ENCODE results near the gene DNAAF3.
A peak's percentile ranks its signal among the peaks of the same experiment; 100 is the strongest.
"Not testable (repeated sequence)": the region's sequence is repeated elsewhere in the genome, so short reads cannot be mapped to it uniquely, and the experiment has no call there.

The DNAAF3 gene

GRCh38 chr19:55166530-55167268 lies at the start of gene DNAAF3:
Gene DNAAF3, minus strand, starts transcription at chr19:55166613. Its CDS starts 200 bp downstream, at chr19:55166413.
- peak; percentile 85 to 87 for DNase-seq

- no peak for DNase-seq
These were observed 47.1 kb upstream of the DNAAF3 start for GRCh38 chr19:55213547-55213946.

DNA sequence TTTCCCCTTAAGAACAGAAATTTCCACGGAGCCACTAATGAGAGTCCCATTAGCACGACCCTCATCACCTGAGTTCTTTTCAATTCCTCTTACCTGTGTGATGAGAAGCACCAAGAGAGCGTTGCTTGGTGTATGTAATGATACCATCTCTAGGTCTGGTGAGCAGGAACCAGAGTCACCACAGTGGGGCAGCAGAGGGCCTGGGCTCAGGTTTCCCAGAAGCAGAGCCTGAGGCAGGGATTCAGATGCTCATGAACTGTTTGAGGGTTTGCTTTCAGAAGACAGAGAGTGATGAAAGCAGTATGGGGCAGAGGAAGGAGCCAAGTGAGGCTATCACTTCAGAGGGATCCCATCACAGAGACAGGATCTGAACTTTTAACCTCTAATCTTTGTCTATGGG lies 46.0 kb upstream of the DNAAF3 start:
- DNase-seq: peak; percentile 62 to 72

GRCh38 chr19:55209693-55210472 lies 43.5 kb upstream of the DNAAF3 start:
- DNase-seq: no peak

DNA sequence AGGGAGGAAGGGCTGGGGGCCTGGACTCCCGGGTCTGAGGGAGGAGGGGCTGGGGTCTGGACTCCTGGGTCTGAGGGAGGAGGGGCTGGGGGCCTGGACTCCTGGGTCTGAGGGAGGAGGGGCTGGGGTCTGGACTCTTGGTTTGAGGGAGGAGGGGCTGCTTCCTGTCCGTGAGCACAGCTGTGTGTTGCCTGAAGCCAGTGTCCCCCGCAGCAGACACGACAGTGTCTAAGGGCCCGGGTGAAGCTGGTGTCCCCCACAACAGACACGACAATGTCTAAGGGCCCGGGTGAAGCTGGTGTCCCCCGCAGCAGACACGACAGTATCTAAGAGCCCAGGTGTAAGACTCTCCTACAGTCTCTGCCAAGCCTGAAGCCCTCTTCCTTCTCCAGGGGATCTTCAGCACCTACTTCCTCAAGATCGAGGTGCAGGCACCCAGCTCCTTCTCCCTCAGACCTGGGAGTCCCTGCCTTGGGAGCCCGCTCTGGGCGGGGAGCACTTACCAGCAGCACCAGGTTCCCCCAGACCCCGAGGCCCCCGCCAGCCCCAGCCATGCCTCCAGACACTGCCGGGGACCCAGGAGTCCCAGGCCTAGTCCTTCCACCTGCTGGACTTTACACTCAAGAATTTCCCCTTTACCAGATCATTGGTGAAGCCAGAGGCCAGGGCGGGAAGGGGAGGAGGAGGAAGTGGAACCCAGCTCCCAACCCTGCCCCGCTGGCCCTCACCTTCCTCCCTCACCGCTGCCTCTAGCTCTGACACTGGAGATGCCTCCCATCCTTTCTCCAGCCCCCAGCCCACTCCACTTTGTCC lies 42.7 kb upstream of the DNAAF3 start, which contains the start of gene PTPRH:
Gene PTPRH, minus strand, starts transcription at position 622 of the 813 bp plus-strand sequence. Its CDS starts 68 bp downstream, at position 554.
- no peak for DNase-seq

- DNase-seq: peak; percentile 60 to 73
These were observed 40.5 kb upstream of the DNAAF3 start for GRCh38 chr19:55206664-55207500.

DNA sequence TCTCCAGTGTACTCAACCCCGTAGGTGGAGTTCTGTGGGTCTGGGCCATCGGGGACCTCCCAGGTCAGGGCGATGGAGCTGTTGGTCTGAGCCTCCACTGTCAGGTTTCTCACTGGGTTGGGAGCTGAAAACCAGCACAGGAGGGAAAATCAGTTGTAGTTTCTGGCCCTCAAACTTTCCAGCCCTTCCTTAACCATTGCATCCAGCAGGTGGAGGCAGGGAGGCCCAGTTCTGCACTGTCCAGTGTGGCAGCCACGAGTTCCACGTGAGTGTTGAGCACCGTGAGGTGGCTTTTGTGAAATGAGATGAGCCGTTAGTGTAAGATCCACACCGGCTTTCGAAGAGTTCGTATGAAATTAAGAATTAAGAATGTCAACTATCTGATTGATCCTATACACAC lies 35.8 kb upstream of the DNAAF3 start:
- DNase-seq: not testable (repeated sequence)

- DNase-seq: no peak
These were observed 33.3 kb upstream of the DNAAF3 start for GRCh38 chr19:55199620-55200204.

GRCh38 chr19:55198651-55199050 lies 32.2 kb upstream of the DNAAF3 start:
- no peak for DNase-seq

DNA sequence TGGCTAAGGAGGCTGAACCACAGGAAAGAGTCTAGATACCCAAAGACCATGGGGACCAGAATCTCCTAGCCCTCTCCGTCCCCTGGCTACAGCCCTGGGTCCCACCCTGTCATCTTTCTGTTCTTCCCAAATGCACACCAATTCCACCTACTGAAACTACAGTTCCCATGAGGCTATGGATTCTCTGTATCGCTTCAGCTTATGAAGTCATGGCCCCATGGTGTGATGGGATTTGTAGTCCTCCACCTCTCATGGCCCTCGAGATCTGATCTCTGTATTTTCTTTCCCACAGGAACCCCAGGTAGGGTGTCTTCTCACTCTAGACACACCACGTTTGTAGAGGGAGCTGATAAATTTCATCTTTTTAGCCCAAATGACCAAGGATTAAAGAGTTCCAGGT lies 31.1 kb upstream of the DNAAF3 start:
- DNase-seq: no peak

GRCh38 chr19:55196803-55197202 lies 30.4 kb upstream of the DNAAF3 start:
- no peak for DNase-seq

DNA sequence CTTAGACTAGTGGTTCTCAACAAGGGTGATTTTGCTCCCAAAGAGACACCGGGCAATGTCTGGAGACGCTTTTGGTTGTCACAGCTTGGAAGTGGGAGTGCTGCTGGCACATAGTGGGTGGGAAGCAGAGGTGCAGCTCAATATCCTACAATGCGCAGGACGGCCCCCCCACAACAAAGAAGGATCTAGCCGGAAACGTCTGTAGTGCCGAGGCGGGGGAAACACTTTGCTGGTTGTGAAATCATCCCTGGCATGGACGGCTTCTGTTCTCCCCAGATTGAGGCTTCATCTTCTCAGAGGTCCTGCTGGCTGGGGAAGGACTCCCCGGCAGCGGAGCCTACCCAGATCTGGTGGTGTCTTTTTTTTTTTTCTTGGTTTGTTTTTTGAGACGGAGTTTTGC lies 27.1 kb upstream of the DNAAF3 start:
- DNase-seq: no peak

GRCh38 chr19:55189403-55189835 lies 23.0 kb upstream of the DNAAF3 start:
- no peak for DNase-seq

- no peak for DNase-seq
These were observed 22.2 kb upstream of the DNAAF3 start for GRCh38 chr19:55188625-55189024.

DNA sequence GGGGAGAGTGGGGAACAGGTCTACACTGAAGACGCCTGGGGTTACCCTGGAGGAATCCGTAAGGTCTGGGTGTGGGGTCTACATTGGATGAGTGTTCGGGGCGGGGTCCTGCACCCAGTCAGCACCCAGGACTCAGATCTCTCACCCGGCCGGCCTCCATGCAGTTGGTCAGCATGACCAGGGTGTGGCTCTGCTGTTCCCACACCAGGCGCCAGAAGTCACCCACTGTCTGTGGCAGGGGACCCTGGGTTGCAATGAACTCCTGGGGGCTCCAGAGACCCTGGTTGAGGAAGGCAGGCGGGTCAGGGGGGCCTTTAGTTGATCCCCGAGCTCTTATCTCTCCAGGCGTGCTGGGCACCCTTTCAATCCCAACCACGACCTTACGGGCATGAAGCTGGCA lies 19.7 kb upstream of the DNAAF3 start:
- no peak for DNase-seq

DNA sequence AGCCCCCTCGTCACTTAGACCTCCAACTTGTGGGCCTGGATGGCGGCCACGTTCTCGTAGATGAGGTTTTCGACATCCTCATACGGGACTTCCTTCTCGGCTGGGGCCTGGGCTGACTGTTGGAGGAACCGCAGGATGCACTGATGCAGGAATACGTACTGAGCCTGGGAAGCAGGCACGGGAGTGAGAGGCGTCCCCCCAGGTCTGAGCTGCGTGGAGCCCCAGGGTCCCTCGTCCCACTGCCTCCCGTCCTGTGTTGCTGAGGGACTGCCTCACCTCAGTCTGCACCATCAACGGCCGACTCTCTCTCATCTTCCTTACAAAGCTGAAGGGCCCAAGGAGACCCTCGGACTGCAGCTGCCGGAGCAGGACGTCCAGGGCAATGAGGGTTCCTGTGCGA lies 15.3 kb upstream of the DNAAF3 start:
- no peak for DNase-seq

DNA sequence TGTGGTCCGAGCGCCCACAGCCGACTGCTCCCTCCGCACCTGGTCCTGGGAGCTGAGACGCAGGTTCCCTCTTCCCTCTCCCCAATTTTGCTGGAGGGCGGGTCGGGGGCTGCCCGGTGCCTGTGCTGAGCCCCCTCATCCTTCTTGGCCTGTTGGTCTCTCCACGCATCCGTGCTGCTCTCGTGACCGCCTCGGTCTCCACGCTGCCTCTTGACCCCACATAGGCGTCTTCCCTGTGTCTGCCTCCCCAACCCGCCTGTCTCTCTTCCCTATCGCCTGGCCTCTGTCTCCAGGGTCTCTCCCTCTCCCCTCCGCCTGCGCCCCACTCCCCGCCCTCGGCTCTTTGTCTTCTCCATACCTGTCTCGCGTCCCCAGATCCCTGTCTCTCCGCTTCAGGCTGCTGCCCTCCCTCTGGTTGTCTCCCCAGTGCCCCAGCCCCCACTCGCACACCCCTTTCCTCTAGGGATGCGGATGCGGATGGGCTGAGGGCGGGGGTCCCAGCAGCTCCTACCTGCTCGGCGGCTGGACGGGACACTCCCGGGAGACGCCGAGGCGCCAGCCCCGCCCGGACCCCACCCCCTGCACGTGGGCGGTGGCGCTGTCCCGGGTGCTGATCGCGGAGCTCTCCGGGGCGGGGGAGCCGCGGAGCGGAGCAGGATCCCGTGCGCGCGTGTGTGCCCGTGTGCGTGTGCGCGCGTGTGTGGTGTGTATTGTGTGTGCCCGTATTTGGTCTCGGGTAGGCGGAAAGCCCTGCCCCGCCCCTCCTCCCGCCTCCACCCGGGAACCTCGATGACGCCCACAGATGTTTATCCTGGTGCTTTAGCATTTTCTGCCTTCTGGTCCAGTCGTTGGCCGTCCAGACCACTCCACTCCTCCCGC lies 13.4 kb upstream of the DNAAF3 start, which contains the start of gene SYT5:
Gene SYT5, minus strand, starts transcription at position 684 of the 879 bp plus-strand sequence. CDS start 1,248 bp downstream, outside the sequence.
- peak; percentile 73 to 81 for DNase-seq

- DNase-seq: peak; percentile 90 to 92
These were observed 12.6 kb upstream of the DNAAF3 start for GRCh38 chr19:55178781-55179599.

GRCh38 chr19:55176076-55176475 lies 9.7 kb upstream of the DNAAF3 start:
- DNase-seq: no peak
